Measurements from ENCODE around the gene GNB1L. TPM values are rescaled to one million over a fixed set of nuclear protein-coding genes. Genes with fewer than 3 reads are reported as not detected.

The GNB1L gene
- total and polyA plus RNA-seq, 9 of the 15 experiments (the other 6 are each of a cell fraction or from before 2014, with no cell fraction given), result 0.56 to 50.5 (median 10.2) TPM

- TF ChIP-seq, protein P1, sequence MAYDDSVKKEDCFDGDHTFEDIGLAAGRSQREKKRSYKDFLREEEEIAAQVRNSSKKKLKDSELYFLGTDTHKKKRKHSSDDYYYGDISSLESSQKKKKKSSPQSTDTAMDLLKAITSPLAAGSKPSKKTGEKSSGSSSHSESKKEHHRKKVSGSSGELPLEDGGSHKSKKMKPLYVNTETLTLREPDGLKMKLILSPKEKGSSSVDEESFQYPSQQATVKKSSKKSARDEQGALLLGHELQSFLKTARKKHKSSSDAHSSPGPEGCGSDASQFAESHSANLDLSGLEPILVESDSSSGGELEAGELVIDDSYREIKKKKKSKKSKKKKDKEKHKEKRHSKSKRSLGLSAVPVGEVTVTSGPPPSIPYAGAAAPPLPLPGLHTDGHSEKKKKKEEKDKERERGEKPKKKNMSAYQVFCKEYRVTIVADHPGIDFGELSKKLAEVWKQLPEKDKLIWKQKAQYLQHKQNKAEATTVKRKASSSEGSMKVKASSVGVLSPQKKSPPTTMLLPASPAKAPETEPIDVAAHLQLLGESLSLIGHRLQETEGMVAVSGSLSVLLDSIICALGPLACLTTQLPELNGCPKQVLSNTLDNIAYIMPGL (CRISPR knock-in tag; IDR thresholded peaks at IDR 0.05), result peak; percentile 21; the same call in 1 of the 2 replicates
- TF ChIP-seq, protein P2, sequence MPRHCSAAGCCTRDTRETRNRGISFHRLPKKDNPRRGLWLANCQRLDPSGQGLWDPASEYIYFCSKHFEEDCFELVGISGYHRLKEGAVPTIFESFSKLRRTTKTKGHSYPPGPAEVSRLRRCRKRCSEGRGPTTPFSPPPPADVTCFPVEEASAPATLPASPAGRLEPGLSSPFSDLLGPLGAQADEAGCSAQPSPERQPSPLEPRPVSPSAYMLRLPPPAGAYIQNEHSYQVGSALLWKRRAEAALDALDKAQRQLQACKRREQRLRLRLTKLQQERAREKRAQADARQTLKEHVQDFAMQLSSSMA (CRISPR knock-in tag; IDR thresholded peaks at IDR 0.05), result 0 out of 2 replicates have a peak, but pooled peaks have one; percentile 1
- TF ChIP-seq MYC (IDR thresholded peaks at IDR 0.05; ENCODE audit: low read depth, low read length), result no peak
- TF ChIP-seq MYC (CRISPR knock-in tag; IDR thresholded peaks at IDR 0.05; ENCODE audit: borderline replicate concordance, low read depth), result peak; percentile 21; the same call in 1 of the 2 replicates
- TF ChIP-seq, protein P3, sequence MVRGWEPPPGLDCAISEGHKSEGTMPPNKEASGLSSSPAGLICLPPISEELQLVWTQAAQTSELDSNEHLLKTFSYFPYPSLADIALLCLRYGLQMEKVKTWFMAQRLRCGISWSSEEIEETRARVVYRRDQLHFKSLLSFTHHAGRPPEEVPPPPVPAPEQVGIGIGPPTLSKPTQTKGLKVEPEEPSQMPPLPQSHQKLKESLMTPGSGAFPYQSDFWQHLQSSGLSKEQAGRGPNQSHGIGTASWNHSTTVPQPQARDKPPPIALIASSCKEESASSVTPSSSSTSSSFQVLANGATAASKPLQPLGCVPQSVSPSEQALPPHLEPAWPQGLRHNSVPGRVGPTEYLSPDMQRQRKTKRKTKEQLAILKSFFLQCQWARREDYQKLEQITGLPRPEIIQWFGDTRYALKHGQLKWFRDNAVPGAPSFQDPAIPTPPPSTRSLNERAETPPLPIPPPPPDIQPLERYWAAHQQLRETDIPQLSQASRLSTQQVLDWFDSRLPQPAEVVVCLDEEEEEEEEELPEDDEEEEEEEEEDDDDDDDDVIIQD (CRISPR knock-in tag; IDR thresholded peaks at IDR 0.05), result no peak
- TF ChIP-seq, protein P4, sequence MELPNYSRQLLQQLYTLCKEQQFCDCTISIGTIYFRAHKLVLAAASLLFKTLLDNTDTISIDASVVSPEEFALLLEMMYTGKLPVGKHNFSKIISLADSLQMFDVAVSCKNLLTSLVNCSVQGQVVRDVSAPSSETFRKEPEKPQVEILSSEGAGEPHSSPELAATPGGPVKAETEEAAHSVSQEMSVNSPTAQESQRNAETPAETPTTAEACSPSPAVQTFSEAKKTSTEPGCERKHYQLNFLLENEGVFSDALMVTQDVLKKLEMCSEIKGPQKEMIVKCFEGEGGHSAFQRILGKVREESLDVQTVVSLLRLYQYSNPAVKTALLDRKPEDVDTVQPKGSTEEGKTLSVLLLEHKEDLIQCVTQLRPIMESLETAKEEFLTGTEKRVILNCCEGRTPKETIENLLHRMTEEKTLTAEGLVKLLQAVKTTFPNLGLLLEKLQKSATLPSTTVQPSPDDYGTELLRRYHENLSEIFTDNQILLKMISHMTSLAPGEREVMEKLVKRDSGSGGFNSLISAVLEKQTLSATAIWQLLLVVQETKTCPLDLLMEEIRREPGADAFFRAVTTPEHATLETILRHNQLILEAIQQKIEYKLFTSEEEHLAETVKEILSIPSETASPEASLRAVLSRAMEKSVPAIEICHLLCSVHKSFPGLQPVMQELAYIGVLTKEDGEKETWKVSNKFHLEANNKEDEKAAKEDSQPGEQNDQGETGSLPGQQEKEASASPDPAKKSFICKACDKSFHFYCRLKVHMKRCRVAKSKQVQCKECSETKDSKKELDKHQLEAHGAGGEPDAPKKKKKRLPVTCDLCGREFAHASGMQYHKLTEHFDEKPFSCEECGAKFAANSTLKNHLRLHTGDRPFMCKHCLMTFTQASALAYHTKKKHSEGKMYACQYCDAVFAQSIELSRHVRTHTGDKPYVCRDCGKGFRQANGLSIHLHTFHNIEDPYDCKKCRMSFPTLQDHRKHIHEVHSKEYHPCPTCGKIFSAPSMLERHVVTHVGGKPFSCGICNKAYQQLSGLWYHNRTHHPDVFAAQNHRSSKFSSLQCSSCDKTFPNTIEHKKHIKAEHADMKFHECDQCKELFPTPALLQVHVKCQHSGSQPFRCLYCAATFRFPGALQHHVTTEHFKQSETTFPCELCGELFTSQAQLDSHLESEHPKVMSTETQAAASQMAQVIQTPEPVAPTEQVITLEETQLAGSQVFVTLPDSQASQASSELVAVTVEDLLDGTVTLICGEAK (IDR thresholded peaks at IDR 0.05), result no peak
- TF ChIP-seq, protein P4 (CRISPR knock-in tag; IDR thresholded peaks at IDR 0.05), result peak; percentile 24; the same call in 1 of the 2 replicates
- TF ChIP-seq ZBTB9 (CRISPR knock-in tag; IDR thresholded peaks at IDR 0.05), result no peak
- TF ChIP-seq ZBED1 (IDR thresholded peaks at IDR 0.05), result no peak
- no peak for TF ChIP-seq CBFA2T2 (conservative IDR thresholded peaks at IDR 0.05)
- TF ChIP-seq HNRNPL (IDR thresholded peaks at IDR 0.05; ENCODE audit: low read depth, low read length), result 0 out of 2 replicates have a peak, but pooled peaks have one; percentile 39
Observed at GRCh38 chr22:19871845-19872778, 17.4 kb upstream of the GNB1L start (continued).
